ENCODE measurements around the gene ZNF773. TPM values are rescaled to one million over a fixed set of nuclear protein-coding genes. Genes with fewer than 3 reads are reported as not detected.
"Not testable (repeated sequence)": the region's sequence is repeated elsewhere in the genome, so short reads cannot be mapped to it uniquely, and the experiment has no call there.

ZNF773 gene
- total RNA-seq, 4 donors from 2014 or later, result 4.5 to 11.0 (median 5.9) TPM

DNA sequence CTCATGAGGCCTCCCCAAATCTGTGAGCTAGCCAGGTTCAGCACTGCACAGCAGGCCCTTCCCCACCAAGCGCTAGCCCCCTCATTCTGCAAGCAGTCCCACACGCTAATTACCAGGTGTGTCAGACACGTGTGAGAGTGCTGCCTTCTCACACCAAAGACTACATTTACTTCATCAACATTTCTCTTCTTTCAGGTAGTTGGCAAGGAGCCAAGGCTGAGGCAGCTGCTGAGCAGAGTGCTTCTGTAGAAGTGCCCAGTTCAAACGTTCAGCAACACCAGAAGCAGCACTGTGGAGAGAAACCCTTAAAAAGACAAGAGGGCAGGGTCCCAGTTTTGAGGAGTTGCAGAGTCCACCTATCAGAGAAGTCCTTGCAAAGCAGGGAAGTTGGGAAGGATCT lies 6.4 kb downstream of the ZNF773 start:
- no peak overlapping the region for H3K4me3 ChIP-seq
- no peaks in the 10 kb centered on the region for H3K27me3 ChIP-seq
- TF ChIP-seq EP300 (IDR thresholded peaks at IDR 0.05; ENCODE audit: low read depth), result no peak
- TF ChIP-seq POLR2A (IDR thresholded peaks at IDR 0.05), result no peak
- no peak for TF ChIP-seq POLR2AphosphoS5 (IDR thresholded peaks at IDR 0.05)
- TF ChIP-seq, protein P1, sequence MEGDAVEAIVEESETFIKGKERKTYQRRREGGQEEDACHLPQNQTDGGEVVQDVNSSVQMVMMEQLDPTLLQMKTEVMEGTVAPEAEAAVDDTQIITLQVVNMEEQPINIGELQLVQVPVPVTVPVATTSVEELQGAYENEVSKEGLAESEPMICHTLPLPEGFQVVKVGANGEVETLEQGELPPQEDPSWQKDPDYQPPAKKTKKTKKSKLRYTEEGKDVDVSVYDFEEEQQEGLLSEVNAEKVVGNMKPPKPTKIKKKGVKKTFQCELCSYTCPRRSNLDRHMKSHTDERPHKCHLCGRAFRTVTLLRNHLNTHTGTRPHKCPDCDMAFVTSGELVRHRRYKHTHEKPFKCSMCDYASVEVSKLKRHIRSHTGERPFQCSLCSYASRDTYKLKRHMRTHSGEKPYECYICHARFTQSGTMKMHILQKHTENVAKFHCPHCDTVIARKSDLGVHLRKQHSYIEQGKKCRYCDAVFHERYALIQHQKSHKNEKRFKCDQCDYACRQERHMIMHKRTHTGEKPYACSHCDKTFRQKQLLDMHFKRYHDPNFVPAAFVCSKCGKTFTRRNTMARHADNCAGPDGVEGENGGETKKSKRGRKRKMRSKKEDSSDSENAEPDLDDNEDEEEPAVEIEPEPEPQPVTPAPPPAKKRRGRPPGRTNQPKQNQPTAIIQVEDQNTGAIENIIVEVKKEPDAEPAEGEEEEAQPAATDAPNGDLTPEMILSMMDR (IDR thresholded peaks at IDR 0.05), result no peak
- H3K4me1 ChIP-seq, result peaks cover 0 to under 1% (median 0%) of the 10 kb centered on the region in 4 donors
- H3K27ac ChIP-seq, result no peak overlapping the region
- whole genome bisulfite sequencing, 2 donors (ENCODE audit: low coverage in 1 of 2), result 62% methylated on average over 4 of the region's 4 CpGs; no CpG with 5 or more reads in 1 of the 2 donors
- H3K9me3 ChIP-seq, result peaks cover 34 to 50% of the 10 kb centered on the region in 2 donors
- in situ Hi-C loops (cut with MboI; ENCODE audit: low pct_ligation_motif_present in 1 of 4, low pct_unique_long_range_greater_than_20kb in 1 of 4, low sequenced_read_pairs in 3 of 4), result no loop called here
- intact Hi-C loops (cut with DNase I; ENCODE audit: low total_unique reads), result no loop called here
- H3K36me3 ChIP-seq, result peaks cover 0 to 61% (median 19%) of the 10 kb centered on the region in 4 donors
- DNase-seq, result no peak

DNA sequence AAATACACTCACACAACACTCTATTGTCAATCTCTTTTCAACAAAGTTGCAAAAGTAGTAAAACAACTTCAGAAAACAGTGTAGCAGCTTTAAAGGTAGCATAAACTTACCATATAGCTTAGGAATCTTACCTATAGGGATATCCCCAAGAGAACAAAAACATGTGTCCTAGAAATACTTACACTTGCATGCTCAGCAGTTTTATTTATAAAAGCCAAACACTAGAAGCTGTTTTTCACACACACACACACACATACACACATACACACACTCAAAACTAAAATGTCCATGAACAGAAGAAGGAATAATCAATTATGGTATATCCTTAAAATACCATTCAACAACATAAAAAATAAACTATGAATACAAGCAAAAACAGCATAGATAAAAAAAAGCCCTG lies 11.7 kb downstream of the ZNF773 start:
- Histone ChIP-seq H3K4me3 (no peak overlapping the region), H3K27me3 (no peaks in the 10 kb centered on the region), H3K27ac (no peak overlapping the region), H3K36me3 (peaks cover 0 to 45% (median 9%) of the 10 kb centered on the region in 4 donors), H3K9me3 (peaks cover 54 to 61% of the 10 kb centered on the region in 2 donors), H3K4me1 (no peaks in the 10 kb centered on the region)
- in situ Hi-C loops (cut with MboI; ENCODE audit: low pct_ligation_motif_present in 1 of 4, low pct_unique_long_range_greater_than_20kb in 1 of 4, low sequenced_read_pairs in 3 of 4) (no loop called here), intact Hi-C loops (cut with DNase I; ENCODE audit: low total_unique reads) (no loop called here)
- TF ChIP-seq POLR2AphosphoS5 (IDR thresholded peaks at IDR 0.05), result no peak
- TF ChIP-seq, protein P1 (IDR thresholded peaks at IDR 0.05), result no peak
- no peak for TF ChIP-seq EP300 (IDR thresholded peaks at IDR 0.05; ENCODE audit: low read depth)
- TF ChIP-seq POLR2A (IDR thresholded peaks at IDR 0.05), result no peak
- no peak for DNase-seq

DNA sequence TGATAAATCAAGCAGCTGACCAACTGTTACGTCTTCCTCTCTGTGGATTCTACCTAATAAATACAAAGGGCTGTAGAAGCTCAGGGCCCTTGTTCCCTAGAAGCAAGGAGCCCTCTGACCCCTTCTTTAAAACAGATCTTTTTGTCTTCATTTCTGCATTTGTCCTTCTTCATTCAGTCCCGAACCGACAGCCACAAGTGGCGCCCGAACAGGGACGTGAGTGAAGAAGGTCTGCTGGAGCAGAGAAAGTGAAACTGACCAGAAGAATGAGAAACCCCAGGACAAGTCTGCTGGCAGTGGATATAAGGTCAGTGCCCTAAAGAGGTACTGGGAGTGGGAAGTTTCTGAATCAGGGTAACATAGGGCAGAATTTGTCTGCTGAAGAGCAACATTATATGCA lies 13.1 kb downstream of the ZNF773 start:
- WGBS, 2 donors (ENCODE audit: low coverage in 1 of 2), result 91 to 100% methylated on average over 2 to 6 of the region's 6 CpGs
- H3K27ac ChIP-seq, result no peak overlapping the region
- peaks cover 0 to 31% (median 4%) of the 10 kb centered on the region in 4 donors for H3K36me3 ChIP-seq
- intact Hi-C loops (cut with DNase I; ENCODE audit: low total_unique reads) (no loop called here), in situ Hi-C loops (cut with MboI; ENCODE audit: low pct_ligation_motif_present in 1 of 4, low pct_unique_long_range_greater_than_20kb in 1 of 4, low sequenced_read_pairs in 3 of 4) (no loop called here)
- peaks cover 54 to 56% of the 10 kb centered on the region in 2 donors for H3K9me3 ChIP-seq
- no peak for DNase-seq
- no peaks in the 10 kb centered on the region for H3K27me3 ChIP-seq
- TF ChIP-seq POLR2AphosphoS5 (IDR thresholded peaks at IDR 0.05), result no peak
- TF ChIP-seq EP300 (IDR thresholded peaks at IDR 0.05; ENCODE audit: low read depth), result no peak
- TF ChIP-seq POLR2A (IDR thresholded peaks at IDR 0.05), result no peak
- TF ChIP-seq, protein P1 (IDR thresholded peaks at IDR 0.05), result no peak
- no peak overlapping the region for H3K4me3 ChIP-seq
- H3K4me1 ChIP-seq, result no peaks in the 10 kb centered on the region

DNA sequence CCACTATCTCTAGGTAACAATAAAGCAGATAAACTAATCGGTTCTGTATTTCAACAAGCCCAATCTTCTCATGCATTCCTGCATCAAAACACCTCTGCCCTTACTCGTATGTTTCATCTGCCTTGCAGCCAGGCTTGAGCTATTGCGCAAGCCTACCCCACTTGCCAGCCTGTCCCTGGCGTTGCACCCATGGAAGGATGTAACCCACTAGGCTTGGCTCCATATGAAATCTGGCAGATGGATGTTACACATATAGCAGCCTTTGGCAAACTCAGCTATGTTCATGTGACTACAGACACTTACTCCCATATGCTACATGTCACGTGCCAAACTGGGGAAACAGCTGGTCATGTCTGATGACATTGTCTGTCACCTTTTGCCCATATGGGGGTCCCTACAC lies 15.5 kb downstream of the ZNF773 start:
- DNase-seq, result no peak
- H3K9me3 ChIP-seq, result peaks cover 38 to 44% of the 10 kb centered on the region in 2 donors
- TF ChIP-seq POLR2AphosphoS5 (IDR thresholded peaks at IDR 0.05) (no peak), POLR2A (IDR thresholded peaks at IDR 0.05) (no peak), EP300 (IDR thresholded peaks at IDR 0.05; ENCODE audit: low read depth) (no peak)
- TF ChIP-seq, protein P1 (IDR thresholded peaks at IDR 0.05), result no peak
- H3K4me3 ChIP-seq, result no peak overlapping the region
- no peak overlapping the region for H3K27ac ChIP-seq
- in situ Hi-C loops (cut with MboI; ENCODE audit: low pct_ligation_motif_present in 1 of 4, low pct_unique_long_range_greater_than_20kb in 1 of 4, low sequenced_read_pairs in 3 of 4), result no loop called here
- 86 to 94% methylated on average over 2 to 5 of the region's 5 CpGs for WGBS, 2 donors (ENCODE audit: low coverage in 1 of 2)
- H3K27me3 ChIP-seq, result no peaks in the 10 kb centered on the region
- no peaks in the 10 kb centered on the region for H3K4me1 ChIP-seq
- peaks cover 0 to 21% (median 4%) of the 10 kb centered on the region in 4 donors for H3K36me3 ChIP-seq
- intact Hi-C loops (cut with DNase I; ENCODE audit: low total_unique reads), result no loop called here

DNA sequence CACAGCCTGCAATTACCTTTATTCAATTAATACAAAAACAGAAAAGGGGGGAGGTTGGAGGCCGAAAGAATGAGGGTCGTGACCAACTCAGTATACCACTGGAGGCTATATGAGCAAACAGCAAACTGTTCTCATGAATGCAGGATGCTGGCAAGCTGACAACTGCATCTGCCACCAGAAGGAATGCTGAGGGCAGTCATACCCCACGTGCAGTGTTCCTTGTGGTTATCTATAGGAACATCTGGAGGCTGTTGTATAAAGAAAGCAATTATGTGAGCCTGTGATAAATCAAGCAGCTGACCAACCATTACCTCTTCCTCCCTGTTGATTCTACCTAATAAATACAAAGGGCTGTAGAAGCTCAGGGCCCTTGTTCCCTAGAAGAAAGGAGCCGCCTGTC lies 18.3 kb downstream of the ZNF773 start:
- intact Hi-C loops (cut with DNase I; ENCODE audit: low total_unique reads); H3K4me3 ChIP-seq; H3K27me3 ChIP-seq; in situ Hi-C loops (cut with MboI; ENCODE audit: low pct_ligation_motif_present in 1 of 4, low pct_unique_long_range_greater_than_20kb in 1 of 4, low sequenced_read_pairs in 3 of 4); DNase-seq; H3K4me1 ChIP-seq; H3K27ac ChIP-seq: not testable (repeated sequence)
- WGBS, 2 donors (ENCODE audit: low coverage in 1 of 2), result 83% methylated on average over 4 of the region's 4 CpGs; no CpG with 5 or more reads in 1 of the 2 donors
- Histone ChIP-seq H3K36me3 (peaks cover 0 to 17% (median 4%) of the 10 kb centered on the region in 4 donors), H3K9me3 (peaks cover 16% of the 10 kb centered on the region in 2 donors)
